ENCODE measurements around the gene NUCB1. TPM values are rescaled to one million over a fixed set of nuclear protein-coding genes. Genes with fewer than 3 reads are reported as not detected.
"Not testable (repeated sequence)": the region's sequence is repeated elsewhere in the genome, so short reads cannot be mapped to it uniquely, and the experiment has no call there.

Gene NUCB1
- total RNA-seq, 1 donor from 2014 or later = 164 TPM

GRCh38 chr19:48873476-48874302 lies 26.4 kb upstream of the NUCB1 start:
- peaks cover 23% of the 10 kb centered on the region for H3K4me1 ChIP-seq (ENCODE audit: insufficient read depth, low read length)
- Mint-ChIP-seq H3K27me3 (ENCODE audit: low read depth, unreplicated experiment) (no peaks in the 10 kb centered on the region), H3K4me1 (ENCODE audit: low read depth, unreplicated experiment) (peaks cover 28% of the 10 kb centered on the region), H3K4me3 (ENCODE audit: unreplicated experiment) (peak overlapping the region; percentile 99), H3K27ac (ENCODE audit: unreplicated experiment) (peak overlapping the region; percentile 100), H3K9me3 (ENCODE audit: unreplicated experiment) (no peaks in the 10 kb centered on the region), H3K36me3 (ENCODE audit: low read depth, unreplicated experiment) (peaks cover 29% of the 10 kb centered on the region)
- H3K4me2 ChIP-seq (ENCODE audit: low read length) = peak overlapping the region; percentile 91
- FAIRE-seq (no peak), DNase-seq (ENCODE audit: low read depth) (no peak)
- peak overlapping the region; percentile 99 for H3K9ac ChIP-seq (ENCODE audit: low read length)
- H4K20me1 ChIP-seq (ENCODE audit: insufficient read depth, low read length) = peaks cover 58% of the 10 kb centered on the region
- TF ChIP-seq CTCF (IDR thresholded peaks at IDR 0.05; ENCODE audit: insufficient read depth, low read depth, low read length) (no peak), EZH2 (IDR thresholded peaks at IDR 0.05; ENCODE audit: insufficient read depth, low read length) (no peak)
- H3K36me3 ChIP-seq (ENCODE audit: insufficient read depth, low read length) = peaks cover 33% of the 10 kb centered on the region
- H3K9me3 ChIP-seq (ENCODE audit: insufficient read depth, low read depth, low read length) = no peaks in the 10 kb centered on the region
- H3K79me2 ChIP-seq (ENCODE audit: insufficient read depth, low read length) = peaks cover 52% of the 10 kb centered on the region
- peak overlapping the region; percentile 99 for H3K27ac ChIP-seq (ENCODE audit: low read depth, low read length)
- H3K4me3 ChIP-seq (ENCODE audit: insufficient read depth, low read depth, low read length) = peak overlapping the region; percentile 94
- no peaks in the 10 kb centered on the region for H3K27me3 ChIP-seq (ENCODE audit: insufficient read depth, low read length)
- H2AFZ ChIP-seq (ENCODE audit: low read depth, low read length) = no peak overlapping the region

DNA sequence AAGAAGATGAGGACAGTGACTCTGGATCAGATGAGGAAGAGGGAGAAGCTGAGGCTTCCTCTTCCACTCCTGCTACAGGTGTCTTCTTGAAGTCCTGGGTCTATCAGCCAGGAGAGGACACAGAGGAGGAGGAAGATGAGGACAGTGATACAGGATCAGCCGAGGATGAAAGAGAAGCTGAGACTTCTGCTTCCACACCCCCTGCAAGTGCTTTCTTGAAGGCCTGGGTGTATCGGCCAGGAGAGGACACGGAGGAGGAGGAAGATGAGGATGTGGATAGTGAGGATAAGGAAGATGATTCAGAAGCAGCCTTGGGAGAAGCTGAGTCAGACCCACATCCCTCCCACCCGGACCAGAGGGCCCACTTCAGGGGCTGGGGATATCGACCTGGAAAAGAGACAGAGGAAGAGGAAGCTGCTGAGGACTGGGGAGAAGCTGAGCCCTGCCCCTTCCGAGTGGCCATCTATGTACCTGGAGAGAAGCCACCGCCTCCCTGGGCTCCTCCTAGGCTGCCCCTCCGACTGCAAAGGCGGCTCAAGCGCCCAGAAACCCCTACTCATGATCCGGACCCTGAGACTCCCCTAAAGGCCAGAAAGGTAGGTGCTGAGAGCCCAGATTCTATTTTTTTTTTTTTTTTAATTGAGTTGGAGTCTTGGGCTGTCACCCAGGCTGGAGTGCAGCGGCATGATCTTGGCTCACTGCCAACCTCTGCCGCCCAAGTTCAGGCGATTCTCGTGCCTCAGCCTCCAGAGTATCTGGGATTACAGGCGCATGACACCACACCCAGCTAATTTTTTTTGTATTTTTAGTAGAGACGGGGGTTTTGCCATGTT lies 25.6 kb upstream of the NUCB1 start:
- H3K27me3 Mint-ChIP-seq (ENCODE audit: low read depth, unreplicated experiment) = no peaks in the 10 kb centered on the region
- FAIRE-seq = no peak
- peaks cover 35% of the 10 kb centered on the region for H3K36me3 ChIP-seq (ENCODE audit: insufficient read depth, low read length)

DNA sequence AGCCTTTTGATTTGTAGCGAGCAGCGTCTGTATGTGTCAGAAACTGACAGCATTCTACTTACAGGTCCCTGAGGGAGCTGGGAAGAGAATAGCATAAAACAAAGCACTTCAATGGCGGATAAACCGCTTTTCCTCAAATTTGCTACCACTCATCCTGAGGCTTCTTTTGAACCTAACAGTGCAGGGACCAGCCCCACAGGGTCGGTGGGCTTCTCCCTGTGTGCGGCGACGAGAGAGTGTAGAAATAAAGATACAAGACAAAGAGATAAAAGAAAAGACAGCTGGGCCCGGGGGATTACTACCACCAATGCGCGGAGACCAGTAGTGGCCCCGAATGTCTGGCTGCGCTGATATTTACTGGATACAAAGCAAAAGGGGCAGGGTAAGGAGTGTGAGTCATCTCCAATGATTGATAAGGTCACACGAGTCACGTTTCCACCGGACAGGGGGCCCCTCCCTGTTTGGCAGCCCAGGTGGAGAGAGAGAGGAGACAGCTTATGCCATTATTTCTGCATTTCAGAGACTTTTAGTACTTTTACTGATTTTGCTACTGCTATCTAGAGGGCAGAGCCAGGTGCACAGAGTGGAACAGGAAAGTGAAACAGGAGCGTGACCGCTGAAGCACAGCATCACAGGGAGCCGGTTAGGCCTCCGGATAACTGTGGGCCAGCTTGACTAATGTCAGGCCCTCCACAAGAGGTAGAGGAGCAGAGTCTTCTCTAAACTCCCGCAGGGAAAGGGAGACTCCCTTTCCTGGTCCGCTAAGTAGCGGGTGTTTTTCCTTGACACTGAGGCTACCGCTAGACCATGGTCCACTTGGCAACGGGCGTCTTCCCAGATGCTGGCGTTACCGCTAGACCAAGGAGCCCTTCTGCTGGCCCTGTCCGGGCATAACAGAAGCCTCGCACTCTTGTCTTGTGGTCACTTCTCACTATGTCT lies 23.8 kb upstream of the NUCB1 start:
- H3K4me1 Mint-ChIP-seq (ENCODE audit: low read depth, unreplicated experiment) = peaks cover 28% of the 10 kb centered on the region
- not testable (repeated sequence) for H2AFZ ChIP-seq (ENCODE audit: low read depth, low read length); FAIRE-seq; DNase-seq (ENCODE audit: low read depth); H3K9me3 Mint-ChIP-seq (ENCODE audit: unreplicated experiment); H3K27me3 ChIP-seq (ENCODE audit: insufficient read depth, low read length); H3K9me3 ChIP-seq (ENCODE audit: insufficient read depth, low read depth, low read length); H3K27me3 Mint-ChIP-seq (ENCODE audit: low read depth, unreplicated experiment)
- peaks cover 52% of the 10 kb centered on the region for H3K79me2 ChIP-seq (ENCODE audit: insufficient read depth, low read length)
- peaks cover 63% of the 10 kb centered on the region for H4K20me1 ChIP-seq (ENCODE audit: insufficient read depth, low read length)
- peaks cover 29% of the 10 kb centered on the region for H3K36me3 Mint-ChIP-seq (ENCODE audit: low read depth, unreplicated experiment)
- H3K36me3 ChIP-seq (ENCODE audit: insufficient read depth, low read length) = peaks cover 35% of the 10 kb centered on the region
- peak overlapping the region; percentile 94 for H3K4me3 ChIP-seq (ENCODE audit: insufficient read depth, low read depth, low read length)
- peak overlapping the region; percentile 80 for H3K27ac Mint-ChIP-seq (ENCODE audit: unreplicated experiment)
- peak overlapping the region; percentile 99 for H3K9ac ChIP-seq (ENCODE audit: low read length)
- H3K27ac ChIP-seq (ENCODE audit: low read depth, low read length) = peak overlapping the region; percentile 99
- H3K4me1 ChIP-seq (ENCODE audit: insufficient read depth, low read length) = peaks cover 23% of the 10 kb centered on the region
- peak overlapping the region; percentile 91 for H3K4me2 ChIP-seq (ENCODE audit: low read length)
- H3K4me3 Mint-ChIP-seq (ENCODE audit: unreplicated experiment) = peak overlapping the region; percentile 99

More for the DNA sequence above, 25.6 kb upstream of the NUCB1 start:
- no peaks in the 10 kb centered on the region for H3K9me3 ChIP-seq (ENCODE audit: insufficient read depth, low read depth, low read length)
- peaks cover 23% of the 10 kb centered on the region for H3K4me1 ChIP-seq (ENCODE audit: insufficient read depth, low read length)
- peak overlapping the region; percentile 91 for H3K4me2 ChIP-seq (ENCODE audit: low read length)
- H2AFZ ChIP-seq (ENCODE audit: low read depth, low read length) = no peak overlapping the region
- no peaks in the 10 kb centered on the region for H3K9me3 Mint-ChIP-seq (ENCODE audit: unreplicated experiment)
- TF ChIP-seq EZH2 (IDR thresholded peaks at IDR 0.05; ENCODE audit: insufficient read depth, low read length) = no peak
- TF ChIP-seq CTCF (IDR thresholded peaks at IDR 0.05; ENCODE audit: insufficient read depth, low read depth, low read length) = no peak
- H4K20me1 ChIP-seq (ENCODE audit: insufficient read depth, low read length) = peaks cover 60% of the 10 kb centered on the region
- peaks cover 52% of the 10 kb centered on the region for H3K79me2 ChIP-seq (ENCODE audit: insufficient read depth, low read length)
- peaks cover 28% of the 10 kb centered on the region for H3K4me1 Mint-ChIP-seq (ENCODE audit: low read depth, unreplicated experiment)
- H3K4me3 Mint-ChIP-seq (ENCODE audit: unreplicated experiment) = peak overlapping the region; percentile 99
- H3K27ac ChIP-seq (ENCODE audit: low read depth, low read length) = peak overlapping the region; percentile 99
- H3K9ac ChIP-seq (ENCODE audit: low read length) = peak overlapping the region; percentile 99
- DNase-seq (ENCODE audit: low read depth) = peak; percentile 66
- H3K27ac Mint-ChIP-seq (ENCODE audit: unreplicated experiment) = peak overlapping the region; percentile 100
- H3K27me3 ChIP-seq (ENCODE audit: insufficient read depth, low read length) = no peaks in the 10 kb centered on the region
- H3K36me3 Mint-ChIP-seq (ENCODE audit: low read depth, unreplicated experiment) = peaks cover 29% of the 10 kb centered on the region
- peak overlapping the region; percentile 94 for H3K4me3 ChIP-seq (ENCODE audit: insufficient read depth, low read depth, low read length)
